ENCODE data around the gene ZNF496.

ZNF496 gene

DNA sequence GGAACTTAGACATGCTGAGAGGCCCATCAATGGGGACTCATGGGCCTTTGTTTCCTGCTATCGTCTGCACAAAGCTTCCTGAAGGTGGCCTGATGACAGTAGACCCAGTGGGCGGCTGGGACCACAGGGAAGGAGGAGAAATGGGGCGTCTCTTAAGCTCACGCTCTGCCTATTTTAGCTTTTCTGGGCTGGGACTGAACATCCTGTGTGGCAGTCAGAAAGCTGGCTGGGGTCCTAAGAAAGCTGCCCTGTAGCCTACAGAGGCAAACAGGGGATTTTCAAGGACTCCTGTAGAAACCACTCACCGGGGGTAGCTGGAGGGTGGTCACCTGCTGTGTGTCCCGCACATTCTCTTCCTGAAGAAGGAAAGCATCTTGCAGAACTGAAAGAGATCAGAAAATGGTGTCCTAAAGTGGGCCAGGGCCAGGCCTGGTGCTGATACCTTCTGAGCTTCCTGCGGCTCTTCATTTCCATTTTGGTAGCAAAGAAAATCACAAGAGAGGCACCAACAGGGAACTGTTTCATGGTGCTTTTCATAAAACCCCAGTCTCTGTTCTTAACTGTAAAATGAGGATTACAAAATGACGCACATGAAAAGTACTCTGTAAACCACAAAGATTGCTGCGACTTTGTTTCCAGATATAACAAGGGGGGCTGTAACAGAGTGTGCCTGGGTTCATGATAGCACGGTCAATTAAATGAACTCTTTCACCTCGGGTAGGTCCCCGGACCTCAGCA, 8.6 kb downstream of the ZNF496 start:
- no peak for TF ChIP-seq EZH2 (IDR thresholded peaks at IDR 0.05; ENCODE audit: borderline replicate concordance, low read depth, low read length, severe bottlenecking)
- TF ChIP-seq, protein P1, sequence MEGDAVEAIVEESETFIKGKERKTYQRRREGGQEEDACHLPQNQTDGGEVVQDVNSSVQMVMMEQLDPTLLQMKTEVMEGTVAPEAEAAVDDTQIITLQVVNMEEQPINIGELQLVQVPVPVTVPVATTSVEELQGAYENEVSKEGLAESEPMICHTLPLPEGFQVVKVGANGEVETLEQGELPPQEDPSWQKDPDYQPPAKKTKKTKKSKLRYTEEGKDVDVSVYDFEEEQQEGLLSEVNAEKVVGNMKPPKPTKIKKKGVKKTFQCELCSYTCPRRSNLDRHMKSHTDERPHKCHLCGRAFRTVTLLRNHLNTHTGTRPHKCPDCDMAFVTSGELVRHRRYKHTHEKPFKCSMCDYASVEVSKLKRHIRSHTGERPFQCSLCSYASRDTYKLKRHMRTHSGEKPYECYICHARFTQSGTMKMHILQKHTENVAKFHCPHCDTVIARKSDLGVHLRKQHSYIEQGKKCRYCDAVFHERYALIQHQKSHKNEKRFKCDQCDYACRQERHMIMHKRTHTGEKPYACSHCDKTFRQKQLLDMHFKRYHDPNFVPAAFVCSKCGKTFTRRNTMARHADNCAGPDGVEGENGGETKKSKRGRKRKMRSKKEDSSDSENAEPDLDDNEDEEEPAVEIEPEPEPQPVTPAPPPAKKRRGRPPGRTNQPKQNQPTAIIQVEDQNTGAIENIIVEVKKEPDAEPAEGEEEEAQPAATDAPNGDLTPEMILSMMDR (IDR thresholded peaks at IDR 0.05; ENCODE audit: borderline replicate concordance, extremely low read depth, low read length, poor library complexity, severe bottlenecking): no peak
- peaks cover 90% of the 10 kb centered on the region for H3K36me3 ChIP-seq (ENCODE audit: insufficient read depth, low read length)
- H3K4me1 ChIP-seq (ENCODE audit: insufficient read depth, low read length): peaks cover under 1% of the 10 kb centered on the region; the same call in 1 of the 2 replicates
- no peak overlapping the region for H3K9ac ChIP-seq (ENCODE audit: low read depth, low read length)
- no peaks in the 10 kb centered on the region for H3K9me3 ChIP-seq (ENCODE audit: insufficient read depth, low read length, severe bottlenecking)
- H2AFZ ChIP-seq (ENCODE audit: low read depth, low read length): no peak overlapping the region
- DNase-seq (peak; percentile 54), ATAC-seq (ENCODE audit: insufficient read depth, low read depth) (peak; percentile 72)
- peaks cover 8% of the 10 kb centered on the region; the same call in 1 of the 2 replicates for H4K20me1 ChIP-seq (ENCODE audit: insufficient read depth, low read length)
- H3K4me3 ChIP-seq (ENCODE audit: low read depth in 1 of 2, low read length in 2 of 2): no peak overlapping the region
- H3K27ac ChIP-seq (ENCODE audit: low read length): no peak overlapping the region
- H3K4me2 ChIP-seq (ENCODE audit: insufficient read depth, low read length): no peak overlapping the region
- H3K27me3 ChIP-seq (ENCODE audit: insufficient read depth, low read length, poor library complexity): no peaks in the 10 kb centered on the region
- no peaks in the 10 kb centered on the region; the same call in 1 of the 2 replicates for H3K79me2 ChIP-seq (ENCODE audit: insufficient read depth, low read length)

DNA sequence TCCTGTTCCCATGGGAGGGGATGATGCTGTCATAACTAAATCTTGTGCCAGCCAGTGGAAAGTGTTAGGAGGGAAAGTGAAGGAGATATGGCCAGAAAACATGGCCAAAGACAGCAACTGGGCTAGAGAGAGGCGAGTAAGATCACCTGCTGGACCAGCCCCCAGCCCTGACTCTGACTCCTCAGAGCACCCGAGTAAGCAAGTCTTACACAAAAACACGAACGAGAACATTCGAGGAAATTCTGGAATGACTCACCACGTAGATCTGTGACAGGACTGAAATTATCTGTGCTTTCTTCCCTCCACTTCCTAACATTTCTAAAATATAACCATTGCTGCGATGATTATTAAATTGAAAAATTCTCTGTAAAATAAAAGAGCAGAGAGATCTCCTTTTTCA, 9.2 kb downstream of the ZNF496 start:
- no peaks in the 10 kb centered on the region; the same call in 1 of the 2 replicates for H3K79me2 ChIP-seq (ENCODE audit: insufficient read depth, low read length)
- peaks cover 8% of the 10 kb centered on the region; the same call in 1 of the 2 replicates for H4K20me1 ChIP-seq (ENCODE audit: insufficient read depth, low read length)
- no peak overlapping the region for H3K9ac ChIP-seq (ENCODE audit: low read depth, low read length)
- ATAC-seq (ENCODE audit: insufficient read depth, low read depth) (no peak), DNase-seq (no peak)
- H3K27me3 ChIP-seq (ENCODE audit: insufficient read depth, low read length, poor library complexity): no peaks in the 10 kb centered on the region
- no peak for TF ChIP-seq EZH2 (IDR thresholded peaks at IDR 0.05; ENCODE audit: borderline replicate concordance, low read depth, low read length, severe bottlenecking)
- TF ChIP-seq, protein P1 (IDR thresholded peaks at IDR 0.05; ENCODE audit: borderline replicate concordance, extremely low read depth, low read length, poor library complexity, severe bottlenecking): no peak
- no peak overlapping the region for H3K4me2 ChIP-seq (ENCODE audit: insufficient read depth, low read length)
- peaks cover 89% of the 10 kb centered on the region for H3K36me3 ChIP-seq (ENCODE audit: insufficient read depth, low read length)
- no peaks in the 10 kb centered on the region for H3K9me3 ChIP-seq (ENCODE audit: insufficient read depth, low read length, severe bottlenecking)
- H2AFZ ChIP-seq (ENCODE audit: low read depth, low read length): no peak overlapping the region
- no peak overlapping the region for H3K27ac ChIP-seq (ENCODE audit: low read length)
- H3K4me1 ChIP-seq (ENCODE audit: insufficient read depth, low read length): no peaks in the 10 kb centered on the region
- H3K4me3 ChIP-seq (ENCODE audit: low read depth in 1 of 2, low read length in 2 of 2): no peak overlapping the region

DNA sequence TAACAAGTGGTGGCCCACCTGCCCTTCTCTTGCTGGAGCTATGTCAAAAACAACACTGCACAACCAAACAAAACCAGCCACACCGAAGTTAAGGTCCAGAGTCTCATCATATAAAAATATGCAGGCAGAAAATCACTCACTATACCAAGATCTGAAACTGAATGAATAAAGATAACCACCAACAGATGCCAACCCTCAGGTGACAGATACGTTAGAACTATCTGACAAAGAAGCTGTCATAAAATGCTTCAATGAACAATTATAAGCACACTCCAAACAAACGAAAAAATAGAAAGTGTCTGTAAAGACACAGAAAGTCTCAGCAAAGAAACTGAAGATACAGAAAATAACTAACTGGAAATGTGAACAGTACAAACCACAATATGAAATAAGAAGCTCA, 14.0 kb downstream of the ZNF496 start:
- ATAC-seq (ENCODE audit: insufficient read depth, low read depth): no peak
- Histone ChIP-seq H4K20me1 (ENCODE audit: insufficient read depth, low read length) (no peaks in the 10 kb centered on the region), H3K4me2 (ENCODE audit: insufficient read depth, low read length) (no peak overlapping the region), H3K4me3 (ENCODE audit: low read depth in 1 of 2, low read length in 2 of 2) (no peak overlapping the region), H3K36me3 (ENCODE audit: insufficient read depth, low read length) (peaks cover 89% of the 10 kb centered on the region), H3K4me1 (ENCODE audit: insufficient read depth, low read length) (no peaks in the 10 kb centered on the region), H3K27me3 (ENCODE audit: insufficient read depth, low read length, poor library complexity) (no peaks in the 10 kb centered on the region), H2AFZ (ENCODE audit: low read depth, low read length) (no peak overlapping the region), H3K9me3 (ENCODE audit: insufficient read depth, low read length, severe bottlenecking) (no peaks in the 10 kb centered on the region), H3K27ac (ENCODE audit: low read length) (no peak overlapping the region), H3K9ac (ENCODE audit: low read depth, low read length) (no peak overlapping the region), H3K79me2 (ENCODE audit: insufficient read depth, low read length) (no peaks in the 10 kb centered on the region)
- no peak for DNase-seq
- TF ChIP-seq, protein P1 (IDR thresholded peaks at IDR 0.05; ENCODE audit: borderline replicate concordance, extremely low read depth, low read length, poor library complexity, severe bottlenecking): no peak
- no peak for TF ChIP-seq EZH2 (IDR thresholded peaks at IDR 0.05; ENCODE audit: borderline replicate concordance, low read depth, low read length, severe bottlenecking)
